ENCODE results near the gene SEZ6L2.
"Not testable (repeated sequence)": the region's sequence is repeated elsewhere in the genome, so short reads cannot be mapped to it uniquely, and the experiment has no call there.

DNA sequence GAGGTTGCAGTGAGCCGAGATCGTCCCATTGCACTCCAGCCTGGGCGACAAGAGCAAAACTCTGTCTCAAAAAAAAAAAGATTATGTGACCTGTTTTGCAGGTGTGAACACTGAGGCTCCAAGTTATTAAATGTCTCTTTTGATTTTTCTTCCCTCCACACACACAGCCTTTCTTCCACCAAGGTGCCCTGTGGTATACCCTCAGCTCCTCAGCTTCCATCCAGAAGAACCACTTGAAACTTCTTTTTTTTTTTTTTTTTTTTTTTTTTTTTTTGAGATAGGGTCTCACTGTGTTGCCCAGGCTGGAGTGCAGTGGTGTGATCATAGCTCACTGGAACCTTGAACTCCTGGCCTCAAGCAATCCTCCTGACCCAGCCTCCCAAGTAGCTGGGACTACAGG is 10.0 kb downstream of the SEZ6L2 start:
- TF ChIP-seq, protein P1, sequence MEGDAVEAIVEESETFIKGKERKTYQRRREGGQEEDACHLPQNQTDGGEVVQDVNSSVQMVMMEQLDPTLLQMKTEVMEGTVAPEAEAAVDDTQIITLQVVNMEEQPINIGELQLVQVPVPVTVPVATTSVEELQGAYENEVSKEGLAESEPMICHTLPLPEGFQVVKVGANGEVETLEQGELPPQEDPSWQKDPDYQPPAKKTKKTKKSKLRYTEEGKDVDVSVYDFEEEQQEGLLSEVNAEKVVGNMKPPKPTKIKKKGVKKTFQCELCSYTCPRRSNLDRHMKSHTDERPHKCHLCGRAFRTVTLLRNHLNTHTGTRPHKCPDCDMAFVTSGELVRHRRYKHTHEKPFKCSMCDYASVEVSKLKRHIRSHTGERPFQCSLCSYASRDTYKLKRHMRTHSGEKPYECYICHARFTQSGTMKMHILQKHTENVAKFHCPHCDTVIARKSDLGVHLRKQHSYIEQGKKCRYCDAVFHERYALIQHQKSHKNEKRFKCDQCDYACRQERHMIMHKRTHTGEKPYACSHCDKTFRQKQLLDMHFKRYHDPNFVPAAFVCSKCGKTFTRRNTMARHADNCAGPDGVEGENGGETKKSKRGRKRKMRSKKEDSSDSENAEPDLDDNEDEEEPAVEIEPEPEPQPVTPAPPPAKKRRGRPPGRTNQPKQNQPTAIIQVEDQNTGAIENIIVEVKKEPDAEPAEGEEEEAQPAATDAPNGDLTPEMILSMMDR (IDR thresholded peaks at IDR 0.05) = not testable (repeated sequence)
- not testable (repeated sequence) for TF ChIP-seq POLR2A (IDR thresholded peaks at IDR 0.05)

Measured in Peyer's patch (tissue), 4 donors.